ENCODE results near the gene POLR3H. TPM values are rescaled to one million over a fixed set of nuclear protein-coding genes. Genes with fewer than 3 reads are reported as not detected.

Gene POLR3H
- total and polyA plus RNA-seq, 3 experiments from 2014 or later = 22.6 to 78.7 (median 69.9) TPM

- Histone ChIP-seq H3K4me3 (ENCODE audit: low read length) (no peak overlapping the region), H3K9me3 (ENCODE audit: low read length) (no peaks in the 10 kb centered on the region), H3K27ac (ENCODE audit: low read depth, low read length) (no peak overlapping the region), H3K4me1 (ENCODE audit: insufficient read depth, low read length) (no peaks in the 10 kb centered on the region), H3K36me3 (ENCODE audit: insufficient read depth, low read length) (peaks cover 23% of the 10 kb centered on the region), H3K27me3 (ENCODE audit: insufficient read depth, low read length, poor library complexity, severe bottlenecking) (no peaks in the 10 kb centered on the region)
- no peak overlapping the region for H3K4me3 Mint-ChIP-seq
- peaks cover 0 to 76% (median 3%) of the 10 kb centered on the region in 3 donors for H3K36me3 Mint-ChIP-seq
- no peaks in the 10 kb centered on the region for H3K9me3 Mint-ChIP-seq
- no peak overlapping the region for H3K27ac Mint-ChIP-seq
- no peak for DNase-seq
- H3K4me1 Mint-ChIP-seq = peaks cover 0 to 2% (median 0%) of the 10 kb centered on the region in 3 donors
- H3K27me3 Mint-ChIP-seq = no peaks in the 10 kb centered on the region
- POLR2A ChIA-PET = no interaction called here
- CTCF ChIA-PET = no interaction called here
Measured at GRCh38 chr22:41579997-41580355, 35.7 kb upstream of the POLR3H start.

DNA sequence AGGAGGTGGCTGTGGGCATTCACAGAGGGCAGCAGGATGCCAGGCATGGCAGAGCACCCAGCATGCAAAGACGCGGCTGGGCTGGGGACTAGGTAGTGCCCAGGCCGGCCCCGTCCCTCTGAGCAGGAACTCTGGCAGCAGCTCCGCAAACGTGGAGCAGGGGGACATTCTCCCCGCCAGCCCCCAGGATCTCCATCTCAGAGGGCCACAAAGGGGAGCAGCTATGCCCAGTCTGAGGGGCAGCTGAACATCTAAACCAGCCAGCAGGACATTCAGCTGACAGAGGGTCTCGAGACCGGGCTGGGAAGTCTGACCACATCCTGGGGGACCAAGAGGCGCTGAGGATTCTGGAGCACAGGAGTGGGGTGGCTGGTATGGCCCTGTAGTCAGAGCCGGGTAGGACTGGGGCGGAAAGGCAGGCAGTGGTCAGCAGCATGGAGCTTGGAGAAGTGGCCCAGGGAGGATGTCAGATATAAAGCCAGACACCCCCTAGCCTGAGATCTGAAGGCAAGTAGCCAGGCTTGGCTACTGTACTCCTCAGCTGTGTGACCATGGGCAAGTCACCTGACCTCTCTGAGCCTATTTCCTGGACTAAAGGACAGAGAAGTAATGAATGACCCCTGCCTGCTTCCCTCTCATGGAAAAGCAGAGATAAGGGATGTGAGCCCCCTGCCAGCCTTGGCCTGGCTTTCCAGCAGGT is 35.2 kb upstream of the POLR3H start:
- no peaks in the 10 kb centered on the region for H3K27me3 ChIP-seq (ENCODE audit: insufficient read depth, low read length, poor library complexity, severe bottlenecking)
- H3K36me3 ChIP-seq (ENCODE audit: insufficient read depth, low read length) = peaks cover 18% of the 10 kb centered on the region
- ChIA-PET CTCF (no interaction called here), POLR2A (no interaction called here)
- Mint-ChIP-seq H3K27ac (no peak overlapping the region), H3K36me3 (peaks cover 0 to 71% (median 3%) of the 10 kb centered on the region in 3 donors), H3K27me3 (no peaks in the 10 kb centered on the region), H3K4me3 (no peak overlapping the region), H3K4me1 (peaks cover 0 to 1% (median 0%) of the 10 kb centered on the region in 3 donors), H3K9me3 (no peaks in the 10 kb centered on the region)
- no peaks in the 10 kb centered on the region for H3K4me1 ChIP-seq (ENCODE audit: insufficient read depth, low read length)
- H3K27ac ChIP-seq (ENCODE audit: low read depth, low read length) = no peak overlapping the region
- no peak overlapping the region for H3K4me3 ChIP-seq (ENCODE audit: low read length)
- no peak for DNase-seq
- no peaks in the 10 kb centered on the region for H3K9me3 ChIP-seq (ENCODE audit: low read length)

DNA sequence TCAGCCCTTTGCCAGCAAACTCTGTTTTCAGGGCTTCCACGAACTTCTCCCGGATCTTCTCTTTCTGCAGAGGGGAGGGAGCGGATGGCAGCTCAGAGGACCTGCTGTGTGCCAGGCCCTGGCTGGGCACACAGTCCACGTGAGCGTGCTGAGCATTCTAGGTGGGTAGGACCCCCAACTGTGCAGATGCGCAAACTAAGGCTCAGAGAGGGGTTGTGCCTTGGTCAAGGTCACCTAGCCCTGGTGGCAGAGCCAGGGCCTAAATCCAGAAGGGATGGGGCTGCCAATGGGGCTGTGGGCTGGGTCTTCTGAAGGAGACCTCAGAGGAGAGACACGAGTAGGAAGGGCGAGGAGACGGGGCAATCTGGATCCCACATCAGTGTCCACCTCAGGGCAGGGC is 34.5 kb upstream of the POLR3H start:
- no peak overlapping the region for H3K4me3 Mint-ChIP-seq

GRCh38 chr22:41578114-41578513 is 33.8 kb upstream of the POLR3H start:
- Mint-ChIP-seq H3K27ac (peak overlapping the region in 1 of 8 donors; percentile 70), H3K27me3 (no peaks in the 10 kb centered on the region)
- CTCF ChIA-PET = no interaction called here

More for the DNA sequence above, 34.5 kb upstream of the POLR3H start:
- ChIA-PET POLR2A (no interaction called here), CTCF (no interaction called here)
- DNase-seq = no peak
- H3K27ac Mint-ChIP-seq = no peak overlapping the region
- H3K36me3 ChIP-seq (ENCODE audit: insufficient read depth, low read length) = peaks cover 13% of the 10 kb centered on the region
- no peak overlapping the region for H3K27ac ChIP-seq (ENCODE audit: low read depth, low read length)
- H3K9me3 ChIP-seq (ENCODE audit: low read length) = no peaks in the 10 kb centered on the region
- H3K9me3 Mint-ChIP-seq = no peaks in the 10 kb centered on the region
- H3K27me3 Mint-ChIP-seq = no peaks in the 10 kb centered on the region
- H3K27me3 ChIP-seq (ENCODE audit: insufficient read depth, low read length, poor library complexity, severe bottlenecking) = no peaks in the 10 kb centered on the region
- H3K4me1 Mint-ChIP-seq = no peaks in the 10 kb centered on the region
- H3K4me3 ChIP-seq (ENCODE audit: low read length) = no peak overlapping the region
- H3K4me1 ChIP-seq (ENCODE audit: insufficient read depth, low read length) = no peaks in the 10 kb centered on the region
- H3K36me3 Mint-ChIP-seq = peaks cover 0 to 64% (median 3%) of the 10 kb centered on the region in 3 donors

GRCh38 chr22:41576877-41577276 is 32.6 kb upstream of the POLR3H start:
- H3K27me3 Mint-ChIP-seq = no peaks in the 10 kb centered on the region
- H3K27ac Mint-ChIP-seq = peak overlapping the region in 1 of 8 donors; percentile 11
- no peaks in the 10 kb centered on the region for H3K4me1 Mint-ChIP-seq
- H3K9me3 ChIP-seq (ENCODE audit: low read length) = no peaks in the 10 kb centered on the region
- H3K27ac ChIP-seq (ENCODE audit: low read depth, low read length) = no peak overlapping the region
- no peaks in the 10 kb centered on the region for H3K9me3 Mint-ChIP-seq
- no peak overlapping the region for H3K4me3 Mint-ChIP-seq
- peaks cover 5% of the 10 kb centered on the region for H3K36me3 ChIP-seq (ENCODE audit: insufficient read depth, low read length)
- H3K4me3 ChIP-seq (ENCODE audit: low read length) = no peak overlapping the region
- ChIA-PET POLR2A (no interaction called here), CTCF (interaction anchor here (1.3 kb wide), 2 partner anchors 13 to 173 kb away, joined by 3 read pairs; partner anchors contain the start of gene PMM1)
- DNase-seq = peak in 2 of 5 donors; percentile 8 to 20
- H3K27me3 ChIP-seq (ENCODE audit: insufficient read depth, low read length, poor library complexity, severe bottlenecking) = no peaks in the 10 kb centered on the region
- H3K36me3 Mint-ChIP-seq = peaks cover 0 to 47% (median 3%) of the 10 kb centered on the region in 3 donors
- no peaks in the 10 kb centered on the region for H3K4me1 ChIP-seq (ENCODE audit: insufficient read depth, low read length)

More at GRCh38 chr22:41578114-41578513, 33.8 kb upstream of the POLR3H start:
- no peak overlapping the region for H3K27ac ChIP-seq (ENCODE audit: low read depth, low read length)
- no peak for DNase-seq
- H3K27me3 ChIP-seq (ENCODE audit: insufficient read depth, low read length, poor library complexity, severe bottlenecking) = no peaks in the 10 kb centered on the region
- Mint-ChIP-seq H3K36me3 (peaks cover 0 to 58% (median 3%) of the 10 kb centered on the region in 3 donors), H3K4me1 (no peaks in the 10 kb centered on the region), H3K4me3 (no peak overlapping the region), H3K9me3 (no peaks in the 10 kb centered on the region)
- POLR2A ChIA-PET = no interaction called here
- peaks cover 13% of the 10 kb centered on the region for H3K36me3 ChIP-seq (ENCODE audit: insufficient read depth, low read length)
- no peaks in the 10 kb centered on the region for H3K9me3 ChIP-seq (ENCODE audit: low read length)
- H3K4me3 ChIP-seq (ENCODE audit: low read length) = no peak overlapping the region
- no peaks in the 10 kb centered on the region for H3K4me1 ChIP-seq (ENCODE audit: insufficient read depth, low read length)

DNA sequence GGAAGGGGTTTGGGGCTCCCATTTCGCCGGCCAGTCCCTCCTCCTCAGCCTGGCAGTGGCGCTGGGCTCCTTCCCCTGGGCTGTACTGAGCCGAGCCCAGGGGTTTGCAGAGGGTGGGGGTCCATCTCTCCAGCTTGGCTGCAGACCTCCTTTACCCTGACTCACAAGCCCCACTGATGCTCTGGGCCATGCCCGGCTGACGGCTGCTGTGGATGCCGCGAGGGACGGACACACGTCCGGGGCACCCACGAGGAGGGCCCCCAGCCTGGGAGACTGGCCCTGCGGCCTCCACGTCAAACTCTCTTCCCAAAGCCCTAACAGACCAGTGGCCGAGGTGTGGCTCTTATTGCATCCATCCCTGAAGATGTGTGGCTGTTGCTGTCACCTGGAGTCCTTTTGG is 31.3 kb upstream of the POLR3H start:
- no peak overlapping the region for H3K4me3 Mint-ChIP-seq

DNA sequence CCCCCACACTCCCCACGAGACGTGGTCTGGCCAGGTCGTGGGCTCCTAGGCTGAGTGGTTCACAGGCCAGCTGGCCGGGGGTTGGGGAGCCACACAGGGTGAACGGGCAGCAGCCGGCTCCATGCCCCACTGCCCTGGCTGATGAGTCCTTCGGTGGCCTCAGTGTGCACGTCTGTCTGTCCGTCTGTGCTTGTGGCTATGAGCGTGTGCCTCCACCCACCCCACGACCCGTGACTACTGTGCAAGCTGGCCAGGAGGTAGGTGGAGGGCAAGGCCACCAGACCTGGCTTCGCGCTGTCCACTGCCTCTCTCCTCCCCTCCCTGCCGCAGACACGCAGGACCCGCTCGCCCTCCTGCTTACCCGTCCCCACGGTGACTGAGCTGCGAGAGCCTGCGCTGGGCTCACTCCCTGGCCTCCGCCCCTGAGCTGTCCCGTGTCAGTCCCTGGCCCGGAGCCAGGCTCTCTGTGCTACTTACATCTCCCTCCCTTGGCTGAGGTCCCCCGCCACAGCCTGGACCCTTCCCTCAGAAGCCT is 30.6 kb upstream of the POLR3H start:
- CTCF ChIA-PET = no interaction called here
- no peak overlapping the region for H3K4me3 Mint-ChIP-seq
- peaks cover 0 to 35% (median 1%) of the 10 kb centered on the region in 3 donors for H3K36me3 Mint-ChIP-seq
- H3K27ac Mint-ChIP-seq = no peak overlapping the region
- no peaks in the 10 kb centered on the region for H3K27me3 Mint-ChIP-seq
- Histone ChIP-seq H3K27ac (ENCODE audit: low read depth, low read length) (no peak overlapping the region), H3K9me3 (ENCODE audit: low read length) (no peaks in the 10 kb centered on the region), H3K4me3 (ENCODE audit: low read length) (no peak overlapping the region), H3K4me1 (ENCODE audit: insufficient read depth, low read length) (no peaks in the 10 kb centered on the region), H3K27me3 (ENCODE audit: insufficient read depth, low read length, poor library complexity, severe bottlenecking) (no peaks in the 10 kb centered on the region), H3K36me3 (ENCODE audit: insufficient read depth, low read length) (peaks cover under 1% of the 10 kb centered on the region)
- no peaks in the 10 kb centered on the region for H3K9me3 Mint-ChIP-seq
- no peak for DNase-seq
- H3K4me1 Mint-ChIP-seq = no peaks in the 10 kb centered on the region
- POLR2A ChIA-PET = no interaction called here

More for the DNA sequence above, 31.3 kb upstream of the POLR3H start:
- H3K9me3 Mint-ChIP-seq = no peaks in the 10 kb centered on the region
- no peaks in the 10 kb centered on the region for H3K27me3 Mint-ChIP-seq
- no peak for DNase-seq
- Histone ChIP-seq H3K27ac (ENCODE audit: low read depth, low read length) (no peak overlapping the region), H3K4me3 (ENCODE audit: low read length) (no peak overlapping the region), H3K9me3 (ENCODE audit: low read length) (no peaks in the 10 kb centered on the region), H3K36me3 (ENCODE audit: insufficient read depth, low read length) (peaks cover 5% of the 10 kb centered on the region), H3K4me1 (ENCODE audit: insufficient read depth, low read length) (no peaks in the 10 kb centered on the region), H3K27me3 (ENCODE audit: insufficient read depth, low read length, poor library complexity, severe bottlenecking) (no peaks in the 10 kb centered on the region)
- no peak overlapping the region for H3K27ac Mint-ChIP-seq
- H3K36me3 Mint-ChIP-seq = peaks cover 0 to 41% (median 3%) of the 10 kb centered on the region in 3 donors
- CTCF ChIA-PET = interaction anchor here (1.3 kb wide), 1 partner anchor 172 kb away, joined by 3 read pairs; no protein-coding TSS in a partner anchor
- H3K4me1 Mint-ChIP-seq = no peaks in the 10 kb centered on the region
- POLR2A ChIA-PET = no interaction called here

DNA sequence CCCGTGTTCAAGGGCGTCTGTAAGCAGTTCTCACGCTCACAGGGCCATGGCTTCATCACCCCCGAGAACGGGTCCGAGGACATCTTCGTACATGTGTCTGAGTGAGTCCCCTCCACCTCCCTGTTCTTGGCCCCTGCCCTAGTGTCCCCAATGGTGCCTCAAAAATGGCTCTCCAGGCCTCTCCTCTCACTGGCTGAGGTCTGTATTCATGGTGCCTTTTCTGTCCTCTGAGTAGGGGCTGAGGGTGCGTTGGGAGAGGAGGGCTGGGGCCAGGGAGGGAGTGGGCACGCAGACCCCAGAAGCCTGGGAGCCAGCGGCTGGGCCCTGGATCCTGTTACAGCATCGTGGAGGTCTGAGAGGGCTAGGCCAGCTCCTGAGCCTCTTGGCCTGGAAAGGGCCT is 29.4 kb upstream of the POLR3H start:
- no peak overlapping the region for H3K4me3 ChIP-seq (ENCODE audit: low read length)
- no peaks in the 10 kb centered on the region for H3K4me1 ChIP-seq (ENCODE audit: insufficient read depth, low read length)
- no peaks in the 10 kb centered on the region for H3K9me3 ChIP-seq (ENCODE audit: low read length)
- POLR2A ChIA-PET = no interaction called here
- no peak overlapping the region for H3K27ac ChIP-seq (ENCODE audit: low read depth, low read length)
- H3K4me1 Mint-ChIP-seq = no peaks in the 10 kb centered on the region
- peaks cover 0 to 26% (median 1%) of the 10 kb centered on the region in 3 donors for H3K36me3 Mint-ChIP-seq
- H3K36me3 ChIP-seq (ENCODE audit: insufficient read depth, low read length) = no peaks in the 10 kb centered on the region
- no peak for DNase-seq
- H3K4me3 Mint-ChIP-seq = no peak overlapping the region
- CTCF ChIA-PET = no interaction called here
- H3K9me3 Mint-ChIP-seq = no peaks in the 10 kb centered on the region
- no peaks in the 10 kb centered on the region for H3K27me3 ChIP-seq (ENCODE audit: insufficient read depth, low read length, poor library complexity, severe bottlenecking)
- no peak overlapping the region for H3K27ac Mint-ChIP-seq
- no peaks in the 10 kb centered on the region for H3K27me3 Mint-ChIP-seq
